ENCODE data around the gene STOX2. TPM values are rescaled to one million over a fixed set of nuclear protein-coding genes. Genes with fewer than 3 reads are reported as not detected.

STOX2 gene
- total and polyA plus RNA-seq, 2 of the 8 experiments (the other 6 are each of a cell fraction or from before 2014, with no cell fraction given): 5.5 to 20.0 TPM

GRCh38 chr4:183960046-183960420, 54.9 kb downstream of the STOX2 start (continued):
- TF ChIP-seq CHD7 (IDR thresholded peaks at IDR 0.05; ENCODE audit: insufficient replicate concordance, low read length): no peak
- no peak for TF ChIP-seq SP2 (IDR thresholded peaks at IDR 0.05; ENCODE audit: low read length)
- peak; percentile 24; the same call in 1 of the 2 replicates for TF ChIP-seq MAX (IDR thresholded peaks at IDR 0.05)
